GM18870 (cell line): ENCODE results near the gene ARHGAP6.

ENCODE experiments used
- ATAC-seq: cut with Tn5 transposase; IDR thresholded peaks from one replicate; pipeline ENCODE4 v1.9.1; 2021; ENCODE audit warnings: moderate library complexity; ENCODE audit not compliant: unreplicated experiment

The ARHGAP6 gene

GRCh38 chrX:11429538-11430085, 236.1 kb downstream of the ARHGAP6 start:
- no peak for ATAC-seq

- no peak for ATAC-seq
These were observed 238.2 kb downstream of the ARHGAP6 start for GRCh38 chrX:11427453-11428071.

- no peak for ATAC-seq
These were observed 238.8 kb downstream of the ARHGAP6 start for GRCh38 chrX:11426712-11427452.

DNA sequence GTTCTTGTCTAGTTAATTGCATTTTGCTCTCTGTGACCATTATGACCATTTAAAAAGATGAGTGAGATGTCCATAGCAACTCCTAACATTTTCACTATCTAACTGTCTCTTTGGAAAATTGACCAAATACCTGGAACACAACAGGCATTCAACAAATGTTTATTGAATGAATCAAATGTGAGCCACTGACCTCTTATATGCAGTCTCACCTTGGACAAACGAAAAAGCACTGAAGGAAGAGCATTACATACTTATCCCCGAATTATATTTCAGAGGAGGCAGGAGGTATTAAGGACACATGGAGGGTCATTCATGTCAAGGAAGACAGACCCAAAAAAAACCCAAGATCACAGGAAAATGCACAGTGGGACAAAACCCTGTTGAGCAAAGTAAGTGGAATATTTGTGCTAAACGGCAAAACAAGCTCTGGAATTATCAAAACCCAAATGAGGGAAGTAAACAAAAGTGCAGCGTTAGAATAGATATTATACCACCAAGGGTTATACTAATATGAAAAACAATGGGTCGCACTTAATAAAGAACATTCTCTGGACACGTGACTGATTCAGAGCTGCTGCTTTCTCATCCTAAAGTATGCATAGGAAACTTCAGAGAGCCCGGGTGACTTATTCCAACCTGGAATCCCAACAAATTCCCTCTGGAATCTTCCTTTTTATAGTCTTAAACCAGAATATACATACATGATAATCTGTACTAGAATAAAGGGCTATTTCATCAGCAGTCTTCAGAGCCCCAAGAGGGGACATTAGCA, 240.6 kb downstream of the ARHGAP6 start:
- no peak for ATAC-seq

GRCh38 chrX:11423949-11424348, 241.8 kb downstream of the ARHGAP6 start:
- ATAC-seq: no peak

- ATAC-seq: peak; percentile 92
These were observed 242.3 kb downstream of the ARHGAP6 start for GRCh38 chrX:11423362-11423818.

GRCh38 chrX:11422525-11422857, 243.2 kb downstream of the ARHGAP6 start:
- no peak for ATAC-seq

DNA sequence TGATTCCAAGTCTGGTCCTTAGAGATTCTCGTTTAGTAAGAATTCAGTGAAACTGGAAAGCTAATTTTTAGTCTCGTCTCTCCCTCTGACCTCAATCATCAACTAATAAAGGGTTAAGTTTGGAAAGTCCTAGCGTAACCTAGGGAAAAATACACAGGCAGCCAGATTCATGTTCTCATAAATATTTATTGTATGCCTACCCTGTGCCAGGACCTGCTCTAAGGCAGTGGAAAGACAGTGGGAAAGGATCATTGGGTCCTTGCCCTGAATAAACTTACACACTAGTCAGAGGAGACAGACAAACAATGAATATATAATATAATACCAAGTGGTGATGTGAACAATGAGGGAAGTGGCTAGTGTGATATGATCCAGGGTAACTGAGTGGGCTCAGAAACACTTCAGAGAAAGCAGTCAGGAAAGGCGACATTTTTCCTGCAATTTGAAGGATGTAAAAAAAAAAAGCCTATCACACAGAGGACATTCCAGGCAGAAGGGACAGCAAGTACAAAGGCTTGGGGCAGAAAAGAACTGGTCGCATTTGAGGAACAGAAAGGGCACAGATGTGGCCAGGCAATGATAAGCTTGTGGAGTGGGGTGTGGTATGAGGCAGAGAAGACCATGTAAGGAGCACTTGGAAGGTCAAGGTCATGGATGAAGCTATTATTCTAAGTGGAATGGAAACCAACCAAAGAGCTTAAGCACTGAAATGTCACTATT, 243.8 kb downstream of the ARHGAP6 start:
- ATAC-seq: no peak

GRCh38 chrX:11420851-11421250, 244.9 kb downstream of the ARHGAP6 start:
- ATAC-seq: no peak

DNA sequence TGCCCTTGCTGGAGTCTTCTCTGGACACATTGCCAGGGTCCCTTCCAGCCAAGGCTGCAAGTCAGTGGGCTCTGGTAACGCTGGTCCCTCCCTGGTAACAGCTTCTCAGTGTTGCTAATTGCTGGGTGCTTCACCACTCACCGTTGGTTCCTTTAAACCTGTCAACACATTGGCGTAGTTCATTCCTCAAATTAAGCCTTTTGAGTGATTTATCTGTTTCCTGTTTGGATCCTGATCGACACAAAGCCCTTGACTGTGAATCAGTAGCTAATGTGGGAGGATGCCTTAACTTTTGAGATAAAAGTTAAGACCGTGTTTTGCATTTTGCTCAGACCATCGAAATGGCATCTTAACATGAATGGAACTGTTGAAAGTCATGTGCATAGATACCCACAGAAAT, 246.6 kb downstream of the ARHGAP6 start:
- no peak for ATAC-seq

GRCh38 chrX:11416600-11416999, 249.1 kb downstream of the ARHGAP6 start:
- ATAC-seq: no peak

GRCh38 chrX:11414091-11414490, 251.6 kb downstream of the ARHGAP6 start:
- ATAC-seq: no peak

GRCh38 chrX:11412715-11413623, 252.8 kb downstream of the ARHGAP6 start:
- ATAC-seq: no peak

- ATAC-seq: no peak
These were observed 255.8 kb downstream of the ARHGAP6 start for GRCh38 chrX:11409957-11410356.

DNA sequence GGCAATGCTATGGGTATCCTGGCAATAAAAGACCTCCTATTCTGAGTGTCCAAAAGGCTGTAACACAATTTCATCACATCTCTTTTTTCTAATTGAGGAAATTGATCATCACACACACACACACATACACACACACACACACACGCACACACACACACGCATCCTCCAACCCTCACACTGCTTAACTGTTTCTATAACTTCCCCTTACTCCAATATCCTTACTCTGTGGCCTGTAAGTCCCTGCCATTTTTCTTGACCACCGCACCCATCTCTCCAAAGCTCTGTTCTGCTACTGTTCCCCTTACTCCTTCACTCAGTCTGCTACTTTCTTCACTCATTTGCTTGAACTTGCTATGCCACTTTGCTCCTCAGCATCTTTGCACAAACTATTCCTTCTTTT, 256.9 kb downstream of the ARHGAP6 start:
- ATAC-seq: no peak

- no peak for ATAC-seq
These were observed 257.7 kb downstream of the ARHGAP6 start for GRCh38 chrX:11408109-11408405.

GRCh38 chrX:11407331-11408108, 258.2 kb downstream of the ARHGAP6 start:
- no peak for ATAC-seq

DNA sequence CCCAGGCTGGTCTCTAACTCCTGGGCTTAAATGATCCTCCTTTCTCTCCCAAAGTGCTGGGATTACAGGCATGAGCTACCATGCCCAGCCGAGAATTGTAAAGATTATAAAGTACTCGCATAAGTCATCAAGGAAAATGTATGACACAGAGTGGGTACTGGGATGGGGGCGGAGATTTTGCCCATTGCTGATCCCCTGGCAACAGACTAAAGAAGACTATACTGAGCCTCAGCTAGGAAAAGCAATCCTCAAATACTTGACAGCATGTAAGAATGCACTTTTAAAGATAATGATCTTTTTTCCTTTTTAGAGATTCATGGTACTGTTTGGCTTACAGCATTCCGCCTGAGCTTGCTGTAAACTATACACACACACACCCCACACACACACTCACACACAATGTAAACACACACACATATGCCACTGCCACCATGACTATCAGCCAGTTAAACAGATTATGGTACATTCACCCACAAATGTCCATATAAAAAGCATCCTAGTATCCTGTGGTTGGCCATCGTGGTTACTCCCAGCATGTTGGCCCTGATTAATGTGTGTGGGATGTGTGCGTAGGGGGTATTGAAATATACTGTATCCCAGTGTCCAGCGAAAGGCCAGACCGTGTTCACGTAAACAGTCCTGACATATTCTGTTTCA, 259.5 kb downstream of the ARHGAP6 start:
- ATAC-seq: no peak

DNA sequence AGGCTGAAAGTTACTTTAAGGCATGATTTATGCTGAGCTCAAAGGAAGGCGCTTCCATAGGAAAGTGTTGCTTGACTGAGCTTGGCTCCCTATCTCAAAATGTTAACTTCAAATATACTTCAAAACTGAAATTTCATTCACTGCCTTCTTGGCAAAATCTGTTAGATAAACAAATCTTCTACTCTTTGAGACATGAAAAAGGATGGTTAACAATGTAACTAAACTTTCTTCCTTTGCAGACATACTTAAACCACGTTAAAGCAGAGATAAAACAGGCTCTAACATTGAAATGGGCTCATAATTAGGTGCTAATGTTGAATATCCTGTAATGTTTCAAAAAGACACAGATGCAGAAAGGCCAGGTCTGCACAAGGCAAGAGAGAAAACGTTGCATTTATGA, 262.1 kb downstream of the ARHGAP6 start:
- ATAC-seq: no peak
